8988T (cell line): ENCODE measurements around the gene PHACTR1.
"Not testable (repeated sequence)": the region's sequence is repeated elsewhere in the genome, so short reads cannot be mapped to it uniquely, and the experiment has no call there.

Experiments used
- DNase-seq: peaks from one replicate; pipeline ENCODE4 v3.0.0; 2011

Gene PHACTR1

GRCh38 chr6:12909833-12910232, 193.3 kb downstream of the PHACTR1 start:
- DNase-seq = no peak

GRCh38 chr6:12911427-12911826, 194.9 kb downstream of the PHACTR1 start:
- DNase-seq = no peak

DNA sequence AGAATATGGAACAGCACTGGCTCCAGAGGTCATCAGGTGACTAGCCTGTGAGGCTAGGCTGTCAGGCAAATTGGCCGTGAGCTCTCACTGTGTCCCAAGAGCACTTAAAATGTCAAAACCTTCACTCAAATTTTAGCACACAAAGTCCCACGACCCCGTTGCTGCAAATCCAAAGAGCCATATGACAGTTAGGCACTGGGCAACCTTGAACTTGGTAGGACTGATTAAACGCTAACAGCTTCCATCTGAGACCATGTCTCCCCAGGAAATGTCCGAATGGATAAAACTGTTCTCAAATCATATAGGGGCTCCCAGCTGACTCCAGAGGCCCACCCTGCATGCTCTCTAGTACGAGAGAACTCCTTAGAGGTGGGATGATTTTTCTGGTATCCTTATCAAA, 196.6 kb downstream of the PHACTR1 start:
- DNase-seq = no peak

DNA sequence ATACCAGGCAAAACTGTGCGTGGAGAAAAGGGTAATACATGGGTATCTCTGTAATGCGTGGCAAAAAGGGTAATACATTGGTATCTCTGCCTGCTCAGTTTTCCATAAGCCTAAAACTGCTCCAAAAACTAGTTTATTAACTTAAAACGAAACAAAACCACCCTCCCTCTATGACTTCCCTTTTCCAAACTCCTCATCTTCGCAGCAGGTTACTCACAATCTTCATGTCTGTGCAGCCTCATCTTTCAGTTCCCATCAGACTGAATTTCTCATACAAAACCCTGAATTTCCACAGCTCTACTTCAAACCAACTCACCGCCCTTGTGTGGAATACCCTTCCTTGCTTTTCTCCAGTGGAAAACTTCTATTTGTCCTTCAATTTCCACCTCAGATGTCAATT, 199.4 kb downstream of the PHACTR1 start:
- DNase-seq = no peak

DNA sequence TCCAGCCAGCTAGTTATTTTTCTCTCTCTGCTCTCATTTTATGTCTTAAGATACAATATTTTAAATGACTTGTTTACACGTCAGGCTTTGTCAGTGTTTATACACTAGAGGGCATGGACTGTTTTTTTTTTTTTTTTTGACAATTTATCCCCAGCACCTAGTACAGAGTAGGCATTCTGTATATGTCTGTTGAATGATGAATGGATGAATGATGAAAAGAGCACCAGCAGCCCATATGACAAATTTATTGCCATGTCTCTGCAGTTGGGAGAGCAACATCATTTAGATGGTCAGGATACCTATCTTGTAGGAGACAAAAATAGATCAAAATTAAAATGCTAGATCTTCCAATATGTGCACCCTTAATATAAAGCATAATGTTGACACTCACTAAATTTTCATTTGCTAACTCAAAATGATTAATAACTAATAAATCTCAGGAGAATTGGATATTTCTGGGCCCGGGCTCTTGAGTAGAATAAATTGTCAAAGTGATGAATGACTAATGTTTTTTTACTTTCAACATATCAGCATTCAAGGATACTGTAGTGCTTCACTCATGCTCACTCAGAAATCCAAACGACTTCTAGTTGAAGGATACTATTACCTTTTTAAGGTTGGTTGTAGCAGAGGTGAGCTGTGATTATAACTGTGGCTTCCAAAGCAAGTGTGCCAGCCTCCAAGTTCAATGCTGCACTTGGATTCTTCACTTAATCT, 200.0 kb downstream of the PHACTR1 start:
- no peak for DNase-seq

GRCh38 chr6:12921467-12921866, 204.9 kb downstream of the PHACTR1 start:
- DNase-seq = no peak

GRCh38 chr6:12923644-12924235, 207.2 kb downstream of the PHACTR1 start:
- no peak for DNase-seq

- no peak for DNase-seq
Observed at GRCh38 chr6:12924911-12925310, 208.3 kb downstream of the PHACTR1 start.

DNA sequence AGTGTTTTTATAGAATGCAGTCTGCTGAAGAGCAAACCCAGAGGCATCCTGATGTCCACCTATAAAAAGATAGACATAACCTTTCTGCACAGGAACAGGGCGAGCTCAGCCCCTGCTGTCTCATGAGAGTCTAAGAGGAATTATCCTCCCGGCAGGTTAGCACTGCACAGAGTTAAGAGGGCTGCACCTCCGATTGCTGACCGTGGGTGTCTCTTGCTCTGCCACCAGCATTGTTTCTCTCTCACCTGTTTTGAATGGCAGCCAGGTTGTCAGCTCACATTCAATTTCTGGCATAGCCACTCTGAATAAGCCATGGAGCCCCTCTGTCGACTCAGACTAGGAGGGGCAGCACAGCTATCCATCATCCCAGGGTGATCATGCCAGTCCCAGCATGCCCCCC, 211.2 kb downstream of the PHACTR1 start:
- no peak for DNase-seq

DNA sequence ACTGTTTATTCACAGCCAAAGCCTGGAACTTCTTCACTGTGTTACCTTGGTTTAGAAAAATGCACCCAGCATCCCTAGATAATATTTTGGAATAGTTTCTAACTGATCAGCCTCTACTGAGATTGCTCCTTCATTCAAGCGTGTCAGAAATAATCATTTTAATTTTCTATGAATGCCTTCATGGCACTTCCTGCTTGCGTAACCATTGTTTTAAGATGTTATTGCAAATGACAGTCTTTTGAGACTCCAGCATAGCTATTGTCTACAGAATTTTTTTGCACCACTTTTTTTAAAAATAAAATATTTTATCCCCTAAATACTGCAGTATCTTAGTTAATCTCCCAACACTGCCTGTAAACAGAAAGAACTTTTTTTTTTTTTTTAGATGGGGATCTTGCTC, 213.1 kb downstream of the PHACTR1 start:
- no peak for DNase-seq

- no peak for DNase-seq
Observed at GRCh38 chr6:12931639-12932038, 215.1 kb downstream of the PHACTR1 start.

DNA sequence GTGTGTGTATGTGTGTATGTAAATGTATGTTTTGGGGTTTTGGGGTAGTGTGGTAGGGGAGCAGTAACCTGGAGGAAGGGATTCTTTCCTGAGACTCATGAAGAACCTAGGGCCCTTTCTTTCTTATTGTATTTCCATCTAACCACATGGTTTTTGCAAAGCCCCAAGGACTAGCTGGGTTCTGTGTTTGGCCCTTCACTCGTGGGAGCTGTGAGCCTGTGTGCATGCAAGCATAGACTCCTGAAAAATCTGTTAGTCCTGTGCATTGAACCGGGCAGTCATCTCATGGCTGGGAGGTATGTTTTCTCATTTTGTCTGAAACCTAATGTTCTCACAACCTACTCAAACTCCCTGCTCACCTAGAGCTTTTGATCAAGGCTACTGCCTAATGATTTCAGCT, 219.1 kb downstream of the PHACTR1 start:
- DNase-seq = no peak

- no peak for DNase-seq
Observed at GRCh38 chr6:12937971-12938370, 221.4 kb downstream of the PHACTR1 start.

GRCh38 chr6:12939314-12939713, 222.7 kb downstream of the PHACTR1 start:
- DNase-seq = no peak

DNA sequence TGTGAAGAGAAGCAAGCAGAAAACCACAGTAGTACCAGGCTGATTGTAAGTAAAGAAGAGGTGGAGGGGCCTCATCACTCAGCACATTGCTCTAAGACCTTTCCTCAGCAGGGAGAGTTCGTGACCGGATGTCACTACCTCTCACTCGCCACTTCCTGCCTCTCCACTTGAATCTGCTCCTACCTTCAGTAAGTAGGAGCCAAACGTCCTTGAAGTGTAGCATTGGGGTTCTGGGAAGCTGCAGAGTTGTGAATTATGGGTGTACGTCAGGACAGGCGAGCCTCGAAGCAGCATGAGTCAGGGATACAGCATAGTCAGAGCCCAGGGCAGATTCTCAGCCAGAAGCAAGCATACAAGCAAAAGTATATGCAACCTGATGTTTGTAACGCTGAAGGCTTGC, 224.9 kb downstream of the PHACTR1 start:
- no peak for DNase-seq

DNA sequence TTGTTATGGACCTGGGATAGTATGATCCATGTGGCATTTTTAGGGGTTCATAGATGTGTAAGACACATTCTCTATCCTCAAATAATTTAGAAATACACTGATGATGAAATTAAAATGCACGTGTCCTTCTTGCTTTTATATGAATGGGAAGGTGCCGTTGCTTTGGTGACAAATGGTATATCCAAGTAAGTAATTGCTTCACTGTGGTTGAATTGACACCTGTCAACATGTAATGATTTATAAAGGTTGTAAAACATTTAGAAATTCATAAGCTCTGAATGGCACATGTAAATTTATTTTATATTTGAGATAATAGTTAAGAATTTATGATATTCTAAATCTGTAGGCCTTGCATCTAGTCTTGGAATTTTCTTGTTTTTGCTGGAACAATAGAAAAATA, 227.0 kb downstream of the PHACTR1 start:
- DNase-seq = no peak

GRCh38 chr6:12944001-12944400, 227.4 kb downstream of the PHACTR1 start:
- DNase-seq = no peak

GRCh38 chr6:12944528-12944927, 228.0 kb downstream of the PHACTR1 start:
- not testable (repeated sequence) for DNase-seq

DNA sequence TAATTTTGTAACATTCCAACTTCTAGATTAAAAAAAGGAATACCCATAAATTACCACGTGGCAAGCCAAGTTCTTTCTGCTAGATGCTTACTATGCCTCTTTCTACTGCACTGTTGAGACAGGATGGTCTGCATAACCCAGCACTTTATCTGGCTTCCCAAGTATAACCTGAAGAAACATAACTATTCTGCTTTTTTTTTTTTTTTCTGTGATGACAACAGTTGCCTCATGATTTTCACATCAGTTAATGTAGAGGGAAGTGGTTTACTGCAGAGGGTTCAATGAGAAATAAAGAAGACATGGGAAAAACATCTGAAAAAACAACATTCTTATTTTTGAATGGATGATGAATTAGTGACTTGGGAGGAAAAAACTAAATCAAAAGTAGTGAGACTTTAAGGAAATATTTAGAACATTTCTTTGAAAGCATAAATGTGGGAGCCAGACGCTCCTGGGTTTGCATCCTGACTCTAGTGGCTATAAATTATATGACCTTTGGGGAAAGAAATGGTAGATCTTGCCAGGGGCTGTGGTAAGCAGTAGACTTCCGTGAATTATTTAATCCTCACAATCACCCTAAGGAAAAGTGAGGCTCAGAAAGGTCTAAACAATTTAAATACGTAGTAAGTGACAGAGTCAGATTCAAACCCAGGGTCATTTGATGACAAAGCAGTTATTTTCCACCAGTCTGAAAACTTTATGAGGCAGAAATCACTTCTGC, 230.7 kb downstream of the PHACTR1 start:
- DNase-seq = no peak

DNA sequence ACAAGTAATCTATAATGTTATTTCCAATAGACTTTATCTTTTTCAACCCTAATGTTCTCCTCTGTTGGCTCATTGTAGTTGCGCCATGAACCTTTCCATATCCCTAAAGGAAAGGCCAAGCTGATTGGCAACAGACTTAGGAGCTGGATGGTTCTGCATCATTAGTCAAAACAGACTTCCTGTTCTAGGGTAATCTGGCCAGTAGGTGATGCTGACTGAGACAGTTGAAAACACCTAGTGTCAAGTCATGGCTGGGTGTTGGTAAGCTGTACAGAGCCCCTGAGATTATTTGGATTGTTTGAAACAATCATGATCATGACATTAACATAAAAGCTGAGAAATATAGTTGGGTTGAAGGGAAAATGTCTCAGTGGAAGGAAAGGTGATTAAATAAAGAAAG, 231.4 kb downstream of the PHACTR1 start:
- DNase-seq = no peak

GRCh38 chr6:12950976-12951375, 234.4 kb downstream of the PHACTR1 start:
- no peak for DNase-seq

DNA sequence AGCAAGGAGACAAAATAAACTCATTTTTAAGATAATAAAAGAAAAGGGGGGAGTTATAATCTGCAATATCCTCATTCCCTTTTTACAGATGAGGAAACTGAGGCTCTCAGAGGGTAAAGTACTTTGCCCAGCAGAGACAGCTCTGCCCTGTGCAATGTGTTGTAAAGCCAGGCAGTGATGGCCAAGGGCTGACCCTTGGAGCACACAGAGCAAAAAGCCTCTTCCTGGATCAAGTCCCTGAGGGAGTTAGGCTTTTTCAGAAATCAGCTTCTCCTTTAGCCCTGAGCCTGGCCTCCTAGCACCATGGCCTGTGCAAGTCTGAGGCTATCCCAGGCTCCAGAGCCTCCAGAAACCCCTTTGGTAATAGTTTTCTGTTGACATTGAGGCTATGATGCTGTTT, 234.8 kb downstream of the PHACTR1 start:
- no peak for DNase-seq

DNA sequence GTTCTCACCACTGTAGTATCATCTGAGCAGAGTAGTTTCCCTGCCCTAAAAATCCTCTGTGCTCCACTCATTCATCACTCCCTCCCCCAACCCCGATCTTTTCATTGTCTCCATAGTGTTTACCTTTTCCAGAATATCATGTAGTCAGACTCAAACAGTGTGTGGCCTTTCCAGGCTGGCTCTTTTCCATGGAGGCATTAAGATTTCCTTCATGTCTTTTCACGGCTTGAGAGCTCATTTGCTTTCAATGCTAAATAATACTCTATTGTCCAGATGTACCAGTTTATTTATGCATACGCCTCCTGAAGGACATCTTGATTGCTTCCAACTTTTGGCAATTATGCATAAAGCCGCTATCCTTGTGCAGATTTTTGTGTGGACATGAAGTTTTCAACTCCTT, 235.8 kb downstream of the PHACTR1 start:
- no peak for DNase-seq

GRCh38 chr6:12955956-12956355, 239.4 kb downstream of the PHACTR1 start:
- no peak for DNase-seq

GRCh38 chr6:12956991-12957320, 240.4 kb downstream of the PHACTR1 start:
- DNase-seq = no peak
